GM21786 (cell line): ENCODE measurements around the gene ELN.

Source experiments
- ATAC-seq: cut with Tn5 transposase; IDR thresholded peaks from one replicate; pipeline ENCODE4 v1.9.1; 2021; ENCODE audit not compliant: unreplicated experiment

ELN gene

DNA sequence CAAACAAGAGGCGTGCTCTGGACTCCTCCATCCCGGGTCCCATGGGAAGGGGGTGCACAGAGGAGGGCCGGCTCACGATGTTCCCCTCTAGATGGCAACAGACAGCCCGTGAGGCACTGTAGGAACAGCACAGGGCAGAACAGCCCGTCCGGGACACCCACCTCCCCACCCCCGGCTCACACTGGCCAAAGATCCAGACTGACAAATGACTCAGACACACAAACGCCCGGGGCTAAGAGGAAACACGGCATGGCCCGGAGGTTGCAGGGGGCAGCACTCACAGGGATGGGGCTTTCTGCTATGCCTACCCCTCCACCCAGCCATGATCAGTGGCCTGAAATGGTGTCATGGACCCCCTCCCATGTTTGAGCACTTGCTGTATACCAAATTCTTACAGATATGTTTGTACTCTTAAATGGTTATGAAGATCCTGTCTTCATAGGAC lies 4.9 kb upstream of the ELN start:
- ATAC-seq, result no peak

GRCh38 chr7:74023786-74024185 lies 4.2 kb upstream of the ELN start:
- ATAC-seq, result no peak

DNA sequence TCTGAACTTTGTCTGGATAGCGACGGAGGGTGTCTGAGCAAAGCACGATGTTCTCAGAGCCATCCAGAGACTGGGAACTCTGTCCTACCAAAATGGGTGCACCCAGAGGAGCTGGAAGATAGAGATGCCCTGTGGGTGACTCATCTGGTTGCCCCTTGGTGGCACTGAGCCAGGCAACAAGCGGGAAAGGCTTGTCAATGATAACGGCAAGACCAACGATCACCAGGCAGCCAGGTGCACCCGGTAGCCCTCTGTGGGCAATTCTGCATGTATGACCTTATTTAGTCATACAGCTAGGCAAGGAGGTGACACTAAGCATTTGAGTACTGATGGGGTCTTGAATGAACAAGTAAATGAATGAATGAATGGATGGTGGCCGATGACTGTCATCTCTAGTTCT lies 2.8 kb upstream of the ELN start:
- no peak for ATAC-seq

DNA sequence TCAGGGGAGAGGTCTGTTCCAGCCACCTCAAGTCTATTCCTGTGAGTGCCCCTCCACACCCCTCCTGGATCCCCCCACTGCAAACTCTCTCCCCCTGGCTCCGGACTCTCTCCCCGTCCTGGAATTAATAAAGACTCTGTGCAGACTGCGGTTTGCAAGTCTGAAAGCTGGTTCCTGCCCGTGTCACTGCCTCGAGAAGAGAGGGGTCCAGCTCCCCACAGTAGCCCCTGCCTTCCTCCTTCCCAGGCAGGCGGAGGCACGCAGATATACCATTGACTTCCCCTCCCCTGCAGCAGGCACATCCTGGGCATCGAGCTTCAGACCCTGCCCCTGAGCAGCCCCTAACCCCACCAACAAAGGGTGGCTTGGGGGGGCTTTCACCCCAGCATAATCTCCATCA lies 2.2 kb upstream of the ELN start:
- no peak for ATAC-seq

- ATAC-seq, result no peak
Observed at GRCh38 chr7:74026406-74026902, 1.5 kb upstream of the ELN start.

DNA sequence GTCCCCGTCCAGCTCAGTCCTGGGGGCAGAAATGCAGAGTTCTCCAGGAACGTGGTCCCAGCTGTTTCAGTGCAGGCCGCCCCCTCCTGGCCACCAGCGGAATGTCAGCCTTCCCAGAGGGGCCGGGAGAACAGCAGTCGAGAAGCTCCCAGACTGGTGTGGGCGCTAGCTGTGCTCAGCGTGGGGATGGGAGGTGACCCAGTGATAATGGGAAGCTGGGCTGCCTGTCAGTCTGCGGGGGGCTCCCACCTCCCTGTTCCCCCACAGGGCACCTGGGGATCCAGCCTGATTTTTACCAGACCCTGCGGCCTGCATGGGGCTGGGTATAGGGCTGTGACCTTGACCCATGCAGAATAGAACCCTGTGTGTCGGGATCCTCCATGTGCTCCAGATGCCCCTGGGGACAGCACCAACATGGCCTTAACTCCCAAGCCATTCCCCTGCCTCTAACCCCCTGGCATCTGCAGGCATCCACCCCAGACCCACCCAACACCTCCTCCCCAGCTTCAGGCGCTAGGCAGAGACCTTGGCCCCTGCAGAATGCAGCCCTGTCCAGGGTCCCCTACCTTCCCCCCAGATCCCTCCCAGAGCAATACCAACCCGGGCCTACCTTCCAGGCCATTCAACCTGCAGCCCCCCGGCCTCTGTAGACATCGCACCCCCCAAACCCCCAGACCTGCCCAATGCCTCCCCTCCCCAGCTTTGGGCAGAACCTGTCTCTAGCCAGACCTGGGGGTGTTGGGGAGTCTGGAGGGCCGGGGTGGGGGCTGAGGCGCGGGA lies 880 bp upstream of the ELN start:
- no peak for ATAC-seq

- ATAC-seq, result no peak
Observed at GRCh38 chr7:74028321-74028838, 407 bp downstream of the ELN start.

DNA sequence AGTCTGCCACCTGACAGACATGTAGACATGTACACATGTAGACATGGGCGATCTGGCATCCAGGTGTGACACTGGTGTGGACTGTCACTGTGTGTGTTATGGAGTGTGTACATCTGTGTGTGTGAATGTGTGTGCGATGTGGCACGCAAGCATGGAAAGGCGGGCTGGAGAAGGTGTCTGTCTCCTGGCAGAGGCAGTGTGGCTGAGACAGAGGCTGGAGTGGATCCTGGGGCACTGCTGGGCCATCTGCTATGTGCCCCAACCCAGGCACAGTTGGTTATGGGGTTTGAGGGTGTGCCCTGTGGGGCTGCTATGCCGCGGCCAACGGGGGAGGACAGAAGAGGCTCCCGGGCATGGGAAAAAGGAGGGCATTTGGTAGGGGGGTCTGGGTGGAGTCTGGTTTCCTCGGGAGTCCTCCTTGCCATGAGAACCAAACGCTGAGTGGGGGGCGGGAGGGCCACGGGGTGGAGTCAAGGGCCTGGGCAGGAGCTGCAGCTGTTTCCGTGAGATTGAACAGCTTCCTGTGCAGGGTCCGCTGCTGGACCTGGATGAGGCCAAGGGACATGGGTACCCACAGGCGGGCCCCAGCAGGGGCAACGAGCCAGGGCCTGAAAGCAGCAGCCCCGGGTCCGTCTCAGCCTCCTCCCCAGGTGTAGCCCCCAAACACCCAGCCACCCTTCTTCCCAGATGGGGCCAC lies 1.3 kb downstream of the ELN start:
- no peak for ATAC-seq

DNA sequence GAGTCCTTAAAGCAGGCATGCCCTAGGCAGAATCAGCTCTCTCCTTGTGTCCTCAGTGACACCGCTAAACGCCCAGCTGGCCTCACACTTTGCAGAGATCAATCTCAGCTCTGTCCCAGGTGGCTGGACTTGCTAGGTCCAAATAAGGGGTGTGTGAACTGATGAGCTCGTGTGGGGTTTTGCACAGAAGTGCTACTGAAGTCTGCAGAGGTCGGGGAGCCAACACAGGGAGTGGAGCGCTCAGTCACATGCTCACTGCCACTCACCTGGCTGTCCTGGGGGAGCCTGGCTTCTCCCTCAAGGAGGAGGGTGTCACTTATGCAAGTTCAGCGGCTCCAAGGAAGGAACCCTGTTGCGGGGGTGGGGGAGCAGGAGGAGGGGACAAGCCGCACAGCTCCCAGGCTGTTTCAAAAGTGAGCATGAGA lies 2.0 kb downstream of the ELN start:
- ATAC-seq, result no peak

DNA sequence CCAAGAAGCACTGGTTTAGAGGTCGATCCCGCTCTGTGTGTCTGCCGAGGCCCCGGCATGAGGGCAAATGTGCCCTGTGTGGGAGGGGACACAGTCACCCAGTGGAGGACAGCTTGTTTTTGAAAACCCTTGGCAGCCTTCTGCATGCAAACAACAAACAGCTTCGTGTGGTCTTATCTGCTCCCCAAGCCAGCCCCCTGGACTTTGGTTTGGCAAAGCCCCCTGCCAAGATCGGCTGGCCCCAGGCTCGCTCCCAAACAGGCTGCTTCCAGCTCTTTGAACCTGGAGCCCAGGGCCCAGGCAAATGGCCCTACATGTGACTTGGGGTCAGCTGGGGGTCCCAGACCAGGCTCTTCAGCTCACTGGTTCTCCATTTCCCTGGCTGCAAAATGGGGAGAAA lies 2.9 kb downstream of the ELN start:
- ATAC-seq, result no peak

- ATAC-seq, result no peak
Observed at GRCh38 chr7:74031403-74032190, 3.6 kb downstream of the ELN start.

GRCh38 chr7:74032191-74032490 lies 4.2 kb downstream of the ELN start:
- no peak for ATAC-seq

DNA sequence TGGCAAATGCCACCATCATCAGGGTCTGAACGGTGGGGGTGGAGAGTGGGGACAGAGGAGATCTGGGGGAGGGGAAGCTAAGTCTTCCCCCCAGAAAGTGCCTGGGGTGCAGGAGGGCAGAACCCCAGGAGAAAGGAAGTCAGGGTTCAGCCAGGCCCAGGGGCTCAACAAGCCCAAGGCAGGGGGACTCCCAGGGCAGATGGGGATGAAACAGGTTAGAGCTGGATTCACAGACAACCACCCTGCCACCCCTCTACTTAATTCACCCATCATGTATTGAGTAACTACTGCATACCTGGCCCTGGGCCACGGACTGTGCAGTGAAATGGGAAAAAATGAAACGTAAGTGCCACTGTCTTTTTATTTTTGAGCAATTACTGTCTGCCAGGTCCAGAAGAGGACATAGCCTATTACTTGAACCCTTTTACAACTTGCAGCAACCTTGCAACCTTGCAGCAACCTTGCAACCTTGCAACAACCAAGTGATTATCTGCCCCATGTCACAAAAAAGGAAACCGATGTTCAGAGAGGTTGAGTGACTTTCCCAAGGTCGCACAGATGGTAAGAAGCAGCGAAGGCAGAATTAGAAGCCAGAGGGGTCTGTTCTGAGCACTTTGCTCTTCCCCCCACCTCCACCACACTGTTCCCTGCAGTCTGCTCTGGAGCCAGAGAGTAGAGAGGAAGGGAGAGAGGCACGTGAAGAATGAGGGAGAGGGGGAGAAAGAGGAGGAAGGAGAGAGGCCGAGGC lies 4.8 kb downstream of the ELN start:
- no peak for ATAC-seq

- ATAC-seq, result no peak
Observed at GRCh38 chr7:74033372-74034311, 5.7 kb downstream of the ELN start.

- no peak for ATAC-seq
Observed at GRCh38 chr7:74037609-74038008, 9.6 kb downstream of the ELN start.

DNA sequence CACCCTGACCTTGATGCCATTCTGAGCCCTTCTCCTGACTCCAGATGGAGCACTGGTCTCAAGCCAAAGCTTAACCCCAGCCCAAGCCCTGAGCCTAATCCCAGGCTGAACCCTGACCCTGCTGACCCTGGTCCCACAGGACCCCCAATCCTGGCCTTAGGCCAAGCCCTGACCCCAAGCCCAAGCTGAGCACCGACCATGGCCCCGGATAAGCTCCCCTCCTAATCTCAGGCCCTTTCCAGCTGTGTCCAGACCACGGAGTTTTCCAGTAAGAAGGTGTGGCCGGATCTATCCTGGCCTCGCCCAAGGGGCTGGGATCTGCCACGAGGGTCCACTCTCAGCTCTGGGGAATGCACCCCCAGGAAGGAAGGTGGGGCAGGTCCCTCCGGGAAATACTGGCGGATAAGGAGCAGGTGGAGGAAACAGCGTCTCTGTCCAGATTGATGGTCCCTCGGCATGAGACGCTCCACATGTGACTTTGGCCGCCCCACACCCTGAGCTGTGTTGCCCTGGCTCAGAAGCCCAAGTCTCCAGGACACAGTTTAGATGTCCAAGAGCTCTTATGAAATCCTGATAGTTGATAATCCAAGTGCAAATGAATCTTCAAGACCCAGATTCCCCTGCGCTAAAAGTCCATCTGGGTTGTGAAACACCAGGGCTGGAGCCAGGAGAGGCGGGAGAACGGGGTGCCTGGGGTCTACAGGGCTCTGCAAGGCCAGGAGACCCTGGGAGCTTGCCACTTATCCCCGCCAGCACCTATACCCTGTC lies 10.4 kb downstream of the ELN start:
- no peak for ATAC-seq

DNA sequence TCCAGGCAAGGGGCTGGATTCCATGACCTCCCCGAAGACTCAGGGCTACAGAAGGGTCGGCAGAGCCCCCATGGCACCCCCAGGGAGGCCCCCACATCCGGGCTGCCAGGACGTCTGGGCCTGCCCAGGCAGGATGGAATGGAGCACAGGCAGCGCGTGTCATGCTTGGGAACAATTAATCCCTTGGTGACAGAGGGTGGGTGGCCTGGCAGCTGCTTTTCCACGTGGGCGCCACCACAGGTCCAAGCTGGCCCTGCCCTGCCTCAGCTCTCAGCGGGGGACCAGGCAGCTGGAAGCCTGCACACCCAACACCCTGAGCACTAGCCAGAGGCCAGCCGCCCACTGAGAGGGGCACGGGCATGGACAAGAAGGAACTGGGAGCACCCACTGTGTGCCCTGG lies 11.4 kb downstream of the ELN start:
- no peak for ATAC-seq

- ATAC-seq, result no peak
Observed at GRCh38 chr7:74040101-74040790, 12.3 kb downstream of the ELN start.
